A549 (cell line): ENCODE results near the gene MAP2K7. TPM values are rescaled to one million over a fixed set of nuclear protein-coding genes. Genes with fewer than 3 reads are reported as not detected.

Source experiments
- ATAC-seq, 2 experiments: fragments of 200-7000 bp in 1 of 2; fragments of >200 bp in 1 of 2; cut with Nextera tagmentation in 1 of 2; cut with Tn5 transposase in 1 of 2; 3 replicates each; pipeline versions ENCODE4 v1.8.0 to v1.9.1; 2018 to 2020; ENCODE audit warnings: mild to moderate bottlenecking in 1 of 2, moderate library complexity in 1 of 2
- CTCF ChIA-PET: fragments of 300-600 bp; sonication (Branson Sonifier 250); formaldehyde crosslinking; extraction: SDS; loops from one replicate; lab custom pipeline; 2021; ENCODE audit warnings: antibody characterized with exemption, inconsistent platforms; lab: Yijun Ruan, JAX
- POLR2A ChIA-PET: fragments of 350-600 bp; formaldehyde crosslinking; extraction: SDS; loops from one replicate; lab custom pipeline; 2021; ENCODE audit warnings: antibody characterized with exemption, inconsistent platforms; lab: Yijun Ruan, JAX
- DNase-seq, 2 experiments: peaks; one replicate each; pipeline versions ENCODE4 v3.0.0 to v3.0.0-alpha.2; 2011 to 2016; ENCODE audit warnings: low read depth in 1 of 2, low spot score in 1 of 2
- FAIRE-seq: peaks from 2 replicates; lab custom pipeline; 2011; peaks lifted over from hg19 to GRCh38; lab: Jason Lieb, UNC
- H3K27ac ChIP-seq, 2 experiments: fragments of >200 bp; sonication (Bioruptor Twin); formaldehyde crosslinking; 3 replicates each; pipeline ENCODE4 v1.5.1; 2016 to 2017
- H3K4me1 ChIP-seq: fragments of >200 bp; sonication (Bioruptor Twin); formaldehyde crosslinking; 3 replicates; pipeline ENCODE4 v1.6.1; 2016
- H3K4me2 ChIP-seq: fragments of >200 bp; sonication (Bioruptor Twin); formaldehyde crosslinking; 3 replicates; pipeline ENCODE4 v1.6.1; 2016
- H3K4me3 ChIP-seq: fragments of >200 bp; sonication (Bioruptor Twin); formaldehyde crosslinking; 3 replicates; pipeline ENCODE4 v1.5.1; 2016
- H3K9me3 ChIP-seq: fragments of >200 bp; sonication (Bioruptor Twin); formaldehyde crosslinking; 3 replicates; pipeline ENCODE4 v1.6.1; 2016
- ATOH8 ChIP-seq: fragments of 250-450 bp; sonication (Bioruptor Pico); IDR thresholded peaks from 2 replicates; pipeline ENCODE4 v1.5.0; 2020; ENCODE audit warnings: low read depth, mild to moderate bottlenecking, moderate library complexity
- CBX2 ChIP-seq: fragments of 200-600 bp; sonication (generic); IDR thresholded peaks from 2 replicates; pipeline ENCODE4 v1.6.1; 2016; ENCODE audit warnings: low read depth, mild to moderate bottlenecking, borderline replicate concordance
- CHD4 ChIP-seq: fragments of 200-600 bp; sonication (generic); IDR thresholded peaks from 2 replicates; pipeline ENCODE4 v1.6.1; 2016; ENCODE audit warnings: antibody characterized with exemption, mild to moderate bottlenecking, borderline replicate concordance
- CTCF ChIP-seq: fragments of >200 bp; sonication (Bioruptor Twin); formaldehyde crosslinking; IDR thresholded peaks from 3 replicates; pipeline ENCODE4 v1.5.1; 2016
- EP300 ChIP-seq, 2 experiments: fragments of >200 bp; sonication (Bioruptor Twin); formaldehyde crosslinking; IDR thresholded peaks; 2 replicates in 1 of 2; 3 replicates in 1 of 2; pipeline ENCODE4 v1.6.1; 2016 to 2017
- FOSB ChIP-seq: fragments of 250-450 bp; sonication (Bioruptor Pico); IDR thresholded peaks from 2 replicates; pipeline ENCODE4 v1.5.0; 2020; ENCODE audit warnings: mild to moderate bottlenecking, moderate library complexity
- FOSL2 ChIP-seq, 2 experiments: fragments of 450-650 bp in 1 of 2; fragments of >200 bp in 1 of 2; sonication (Bioruptor Twin) in 1 of 2; formaldehyde crosslinking; IDR thresholded peaks; 2 replicates each; pipeline versions ENCODE4 v1.5.0 to v1.6.1; 2016 to 2020; ENCODE audit warnings: mild to moderate bottlenecking in 1 of 2, moderate library complexity in 1 of 2
- GATA3 ChIP-seq: IDR thresholded peaks from 2 replicates; pipeline ENCODE4 v1.6.1; 2012; ENCODE audit warnings: borderline replicate concordance
- HDAC2 ChIP-seq: fragments of 200-600 bp; sonication (generic); IDR thresholded peaks from 2 replicates; pipeline ENCODE4 v1.6.1; 2016
- HES2 ChIP-seq: fragments of >200 bp; sonication (Bioruptor Twin); formaldehyde crosslinking; IDR thresholded peaks from 2 replicates; pipeline ENCODE4 v1.6.1; 2016
- HEYL ChIP-seq: fragments of 250-450 bp; sonication (Bioruptor Pico); IDR thresholded peaks from 2 replicates; pipeline ENCODE4 v1.8.0; 2021; ENCODE audit warnings: mild to moderate bottlenecking, moderate library complexity
- HOXA7 ChIP-seq: fragments of 250-450 bp; sonication (Bioruptor Pico); IDR thresholded peaks from 2 replicates; pipeline ENCODE4 v1.5.0; 2020; ENCODE audit warnings: mild to moderate bottlenecking, moderate library complexity
- HOXB13 ChIP-seq: fragments of 250-450 bp; sonication (Bioruptor Pico); IDR thresholded peaks from 2 replicates; pipeline ENCODE4 v1.5.0; 2020; ENCODE audit warnings: low read depth, mild to moderate bottlenecking, moderate library complexity
- HOXB5 ChIP-seq: fragments of 250-450 bp; sonication (Bioruptor Pico); IDR thresholded peaks from 2 replicates; pipeline ENCODE4 v1.5.0; 2020; ENCODE audit warnings: mild to moderate bottlenecking, moderate library complexity
- JUN ChIP-seq, 2 experiments: fragments of >200 bp; sonication (Bioruptor Twin); formaldehyde crosslinking; IDR thresholded peaks; 2 replicates in 1 of 2; 3 replicates in 1 of 2; pipeline ENCODE4 v1.6.1; 2016 to 2017
- JUNB ChIP-seq: fragments of >200 bp; sonication (Bioruptor Twin); formaldehyde crosslinking; IDR thresholded peaks from 2 replicates; pipeline ENCODE4 v1.6.1; 2016
- KDM5A ChIP-seq: fragments of 200-600 bp; sonication (generic); IDR thresholded peaks from 2 replicates; pipeline ENCODE4 v1.6.1; 2016; ENCODE audit warnings: antibody characterized with exemption, mild to moderate bottlenecking
- NPAS2 ChIP-seq: fragments of 250-450 bp; sonication (Bioruptor Pico); IDR thresholded peaks from 2 replicates; pipeline ENCODE4 v1.8.0; 2022; ENCODE audit warnings: mild to moderate bottlenecking, moderate library complexity, borderline replicate concordance
- POLR2AphosphoS2 ChIP-seq: conservative IDR thresholded peaks from 2 replicates; pipeline ENCODE4 v1.6.1; 2012; ENCODE audit warnings: low read length, improper control_type of control experiment, inconsistent platforms
- RARB ChIP-seq: fragments of 250-450 bp; sonication (Bioruptor Pico); IDR thresholded peaks from 2 replicates; pipeline ENCODE4 v1.8.0; 2021; ENCODE audit warnings: mild to moderate bottlenecking, moderate library complexity
- RFX5 ChIP-seq: fragments of 450-650 bp; IDR thresholded peaks from 2 replicates; pipeline ENCODE4 v1.7.1; 2014; ENCODE audit warnings: antibody characterized with exemption, mild to moderate bottlenecking, moderate library complexity
- SREBF2 ChIP-seq: fragments of 450-650 bp; IDR thresholded peaks from 2 replicates; pipeline ENCODE4 v1.6.1; 2014; ENCODE audit warnings: mild to moderate bottlenecking, moderate library complexity
- TFCP2L1 ChIP-seq: fragments of 250-450 bp; sonication (Bioruptor Pico); IDR thresholded peaks from 2 replicates; pipeline ENCODE4 v1.5.0; 2021; ENCODE audit warnings: mild to moderate bottlenecking
- ZFP36 ChIP-seq: fragments of 450-650 bp; IDR thresholded peaks from 2 replicates; pipeline ENCODE4 v1.6.1; 2014; ENCODE audit warnings: borderline replicate concordance; ENCODE audit not compliant: partially characterized antibody
- ZNF302 ChIP-seq: fragments of 250-450 bp; sonication (Bioruptor Pico); IDR thresholded peaks from 2 replicates; pipeline ENCODE4 v1.9.0; 2021; ENCODE audit warnings: inconsistent platforms, mild to moderate bottlenecking, moderate library complexity
- WGBS: methylation state at CpG from one replicate; pipeline ENCODE4 v1.1.6; 2017; ENCODE audit errors: missing lambda C conversion rate; 5-methylcytosine and 5-hydroxymethylcytosine counted together
- polyA plus RNA-seq, 4 experiments: library from polyadenylated mRNA; depleted of rRNA in 3 of 4; stranded (reverse); fragments of >200 nt; fragmentation: RNase III in 1 of 4; extraction: RNeasy Plus Mini Kit Qiagen cat#74134 plus additional on column Dnase treatment in 1 of 4; gene quantifications; 2 replicates in 3 of 4; 3 replicates in 1 of 4; pipeline ENCODE4 v1.2.3, GENCODE V29; 2011 to 2017

The MAP2K7 gene
- polyA plus RNA-seq, 2 of the 4 experiments (the other 2 are of a cell fraction), result 5.5 to 19.4 TPM

- CTCF ChIA-PET, result interaction anchor here (0.7 to 1.8 kb wide), 2 partner anchors 14 to 1736 kb away, joined by 4 to 6 read pairs; no protein-coding TSS in a partner anchor
- FAIRE-seq, result no peak
- ATAC-seq, result no peak
Measured at GRCh38 chr19:7855426-7856108, 48.1 kb upstream of the MAP2K7 start.

GRCh38 chr19:7856109-7856591 is 47.5 kb upstream of the MAP2K7 start:
- POLR2A ChIA-PET, result no interaction called here
- 72% methylated on average over 12 of the region's 16 CpGs for WGBS

More at GRCh38 chr19:7855426-7856108, 48.1 kb upstream of the MAP2K7 start:
- Histone ChIP-seq H3K4me3 (no peak overlapping the region), H3K9me3 (no peaks in the 10 kb centered on the region), H3K4me1 (peaks cover 3% of the 10 kb centered on the region; the same call in 1 of the 3 replicates), H3K4me2 (no peak overlapping the region), H3K27ac (no peak overlapping the region)
- 78% methylated on average over 15 of the region's 26 CpGs for WGBS
- TF ChIP-seq JUNB (no peak), ATOH8 (CRISPR knock-in tag) (no peak)
- DNase-seq, result no peak
- POLR2A ChIA-PET, result no interaction called here

GRCh38 chr19:7856679-7857663 is 46.7 kb upstream of the MAP2K7 start:
- FAIRE-seq, result no peak
- 86% methylated on average over 25 of the region's 38 CpGs for WGBS
- no peaks in the 10 kb centered on the region for H3K9me3 ChIP-seq
- no peak overlapping the region for H3K4me2 ChIP-seq
- peaks cover 5% of the 10 kb centered on the region; the same call in 1 of the 3 replicates for H3K4me1 ChIP-seq
- no peak overlapping the region for H3K27ac ChIP-seq
- TF ChIP-seq FOSB, result no peak
- TF ChIP-seq ZNF302 (CRISPR knock-in tag), result no peak
- no peak for TF ChIP-seq HOXA7
- no peak for TF ChIP-seq RARB (CRISPR knock-in tag)
- no peak for TF ChIP-seq POLR2AphosphoS2
- TF ChIP-seq CHD4, result no peak
- no peak for TF ChIP-seq ZFP36
- no peak for TF ChIP-seq HOXB5 (CRISPR knock-in tag)
- ChIA-PET CTCF (interaction anchor here (0.9 to 5.2 kb wide), 3 partner anchors 12 to 114 kb away, joined by 3 to 25 read pairs (median 3); no protein-coding TSS in a partner anchor), POLR2A (no interaction called here)
- no peak overlapping the region for H3K4me3 ChIP-seq
- ATAC-seq, result no peak
- no peak for DNase-seq

More at GRCh38 chr19:7856109-7856591, 47.5 kb upstream of the MAP2K7 start:
- no peaks in the 10 kb centered on the region for H3K9me3 ChIP-seq
- H3K4me1 ChIP-seq, result peaks cover 3% of the 10 kb centered on the region; the same call in 1 of the 3 replicates
- no peak for DNase-seq
- CTCF ChIA-PET, result interaction anchor here (1.8 to 5.2 kb wide), 2 partner anchors 13 kb away, joined by 6 to 25 read pairs; no protein-coding TSS in a partner anchor
- no peak overlapping the region for H3K4me3 ChIP-seq
- no peak for ATAC-seq
- TF ChIP-seq EP300 (IDR thresholded peaks at IDR 0.05) (no peak), RFX5 (no peak), HDAC2 (no peak), CTCF (no peak), HOXA7 (no peak), GATA3 (no peak), HEYL (CRISPR knock-in tag) (no peak), JUN (IDR thresholded peaks at IDR 0.05) (no peak), FOSL2 (IDR thresholded peaks at IDR 0.05) (no peak), FOSL2 (CRISPR knock-in tag; IDR thresholded peaks at IDR 0.05) (no peak), TFCP2L1 (no peak), HOXB13 (CRISPR knock-in tag) (no peak), KDM5A (no peak), NPAS2 (CRISPR knock-in tag) (no peak), RARB (CRISPR knock-in tag) (no peak), JUNB (no peak), HES2 (no peak), SREBF2 (no peak), CBX2 (no peak)
- no peak overlapping the region for H3K27ac ChIP-seq
- FAIRE-seq, result no peak
- H3K4me2 ChIP-seq, result no peak overlapping the region
